ENCODE measurements around the gene CACNA1S.

Gene CACNA1S

GRCh38 chr1:200990114-200990513 lies 122.1 kb downstream of the CACNA1S start:
- DNase-seq (ENCODE audit: insufficient read length, low spot score), result no peak
- FAIRE-seq, result no peak
- no peak for TF ChIP-seq CTCF (IDR thresholded peaks at IDR 0.05; ENCODE audit: insufficient read depth, missing control alignments)
